Sigmoid colon (tissue), 4 donors: ENCODE data around the gene PRKCZ.

Experiments
- EP300 ChIP-seq, 4 donors: sonication (generic); formaldehyde crosslinking; IDR thresholded peaks; one replicate each; pipeline ENCODE4 v1.6.1; 2017; ENCODE audit warnings: antibody characterized with exemption in 4 of 4
- POLR2A ChIP-seq, 2 donors: fragments of 450-650 bp; IDR thresholded peaks; one replicate each; pipeline ENCODE4 v1.6.1; 2016; ENCODE audit warnings: antibody characterized with exemption in 2 of 2, mild to moderate bottlenecking in 2 of 2, moderate library complexity in 2 of 2
- POLR2AphosphoS5 ChIP-seq, 4 donors: sonication (generic); formaldehyde crosslinking; IDR thresholded peaks; one replicate each; pipeline ENCODE4 v1.6.1; 2017; ENCODE audit warnings: antibody characterized with exemption in 4 of 4
- TF ChIP-seq, protein P1 (sequence below), 4 experiments: fragments of 450-650 bp in 3 of 4; fragments of 200-600 bp in 1 of 4; IDR thresholded peaks; one replicate each; pipeline ENCODE4 v1.5.1; 2016 to 2019; ENCODE audit warnings: antibody characterized with exemption in 4 of 4, mild to moderate bottlenecking in 3 of 4, moderate library complexity in 2 of 4

DNA sequence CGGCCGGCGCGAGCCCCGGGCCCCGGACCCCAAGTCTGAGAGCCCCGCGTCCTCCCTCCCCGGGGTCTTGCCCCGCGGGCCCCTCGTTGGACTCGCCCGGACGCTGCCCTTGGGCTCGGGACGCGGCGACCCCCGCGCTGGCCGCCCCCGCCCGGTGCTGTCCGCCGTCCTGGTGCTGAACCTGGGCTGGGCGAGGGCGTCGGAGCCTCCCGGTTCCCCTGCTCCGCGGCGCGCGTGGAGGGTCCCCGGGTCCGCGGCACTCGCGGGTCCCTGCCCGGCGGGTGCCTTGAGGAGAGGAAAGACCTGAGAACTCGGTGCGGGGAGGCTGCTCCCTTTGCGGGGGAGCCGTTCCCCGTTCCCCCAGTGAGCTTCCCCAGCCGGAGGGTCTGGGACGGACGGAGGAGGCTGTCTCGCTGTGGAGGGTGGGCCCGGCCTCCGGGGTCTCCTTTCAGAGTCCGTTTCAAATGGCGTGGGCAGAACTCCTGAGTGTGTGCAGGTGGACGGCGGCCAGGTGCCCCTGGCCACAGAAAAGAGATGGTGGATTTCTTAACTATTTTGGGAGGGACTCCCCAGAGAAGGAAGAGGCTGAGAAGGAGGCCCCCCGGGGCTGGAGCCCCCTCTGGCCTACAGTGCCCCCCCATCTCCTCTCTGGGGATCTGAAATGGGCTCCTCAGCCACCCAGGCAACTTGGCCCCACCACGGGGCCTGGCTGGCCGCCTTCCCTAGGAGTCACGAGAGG lies 30.5 kb upstream of the PRKCZ start:
- TF ChIP-seq, protein P1, sequence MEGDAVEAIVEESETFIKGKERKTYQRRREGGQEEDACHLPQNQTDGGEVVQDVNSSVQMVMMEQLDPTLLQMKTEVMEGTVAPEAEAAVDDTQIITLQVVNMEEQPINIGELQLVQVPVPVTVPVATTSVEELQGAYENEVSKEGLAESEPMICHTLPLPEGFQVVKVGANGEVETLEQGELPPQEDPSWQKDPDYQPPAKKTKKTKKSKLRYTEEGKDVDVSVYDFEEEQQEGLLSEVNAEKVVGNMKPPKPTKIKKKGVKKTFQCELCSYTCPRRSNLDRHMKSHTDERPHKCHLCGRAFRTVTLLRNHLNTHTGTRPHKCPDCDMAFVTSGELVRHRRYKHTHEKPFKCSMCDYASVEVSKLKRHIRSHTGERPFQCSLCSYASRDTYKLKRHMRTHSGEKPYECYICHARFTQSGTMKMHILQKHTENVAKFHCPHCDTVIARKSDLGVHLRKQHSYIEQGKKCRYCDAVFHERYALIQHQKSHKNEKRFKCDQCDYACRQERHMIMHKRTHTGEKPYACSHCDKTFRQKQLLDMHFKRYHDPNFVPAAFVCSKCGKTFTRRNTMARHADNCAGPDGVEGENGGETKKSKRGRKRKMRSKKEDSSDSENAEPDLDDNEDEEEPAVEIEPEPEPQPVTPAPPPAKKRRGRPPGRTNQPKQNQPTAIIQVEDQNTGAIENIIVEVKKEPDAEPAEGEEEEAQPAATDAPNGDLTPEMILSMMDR (IDR thresholded peaks at IDR 0.05) = no peak
- TF ChIP-seq POLR2A (IDR thresholded peaks at IDR 0.05) (no peak), EP300 (IDR thresholded peaks at IDR 0.05) (no peak), POLR2AphosphoS5 (IDR thresholded peaks at IDR 0.05) (no peak)
